Stimulated activated CD8-positive, alpha-beta memory T cell treated with anti-CD3 and anti-CD28 coated beads, Interleukin-4, amount 100 ng/mL, for 1 hour (primary cell): Measurements from ENCODE around the gene AZU1.
"Not testable (repeated sequence)": the region's sequence is repeated elsewhere in the genome, so short reads cannot be mapped to it uniquely, and the experiment has no call there.

Experiments
- DNase-seq, 2 donors: peaks; one replicate each; pipeline ENCODE4 v3.0.0-alpha.2; 2020; ENCODE audit warnings: low read depth in 2 of 2, low spot score in 1 of 2

The AZU1 gene

GRCh38 chr19:870963-871401 is 43.3 kb downstream of the AZU1 start:
- DNase-seq: no peak

- DNase-seq: no peak
These were observed 44.0 kb downstream of the AZU1 start for GRCh38 chr19:871446-872265.

GRCh38 chr19:872266-872951 is 44.8 kb downstream of the AZU1 start:
- DNase-seq: peak in 1 of 2 donors; percentile 66

- peak in 1 of 2 donors; percentile 63 for DNase-seq
These were observed 45.4 kb downstream of the AZU1 start for GRCh38 chr19:873084-873483.

- no peak for DNase-seq
These were observed 46.0 kb downstream of the AZU1 start for GRCh38 chr19:873561-874041.

GRCh38 chr19:875265-875879 is 47.7 kb downstream of the AZU1 start:
- no peak for DNase-seq

GRCh38 chr19:876089-876488 is 48.5 kb downstream of the AZU1 start:
- no peak for DNase-seq

- no peak for DNase-seq
These were observed 49.2 kb downstream of the AZU1 start for GRCh38 chr19:876780-877314.

GRCh38 chr19:877992-878660 is 50.5 kb downstream of the AZU1 start:
- DNase-seq: not testable (repeated sequence)

GRCh38 chr19:878751-879561 is 51.3 kb downstream of the AZU1 start:
- DNase-seq: not testable (repeated sequence)

GRCh38 chr19:879711-880438 is 52.2 kb downstream of the AZU1 start:
- DNase-seq: no peak
